HepG2 (cell line): Measurements from ENCODE around the gene OPN3. TPM values are rescaled to one million over a fixed set of nuclear protein-coding genes. Genes with fewer than 3 reads are reported as not detected.

Experiments
- CEBPG ChIP-seq: IDR thresholded peaks from 2 replicates; pipeline ENCODE4 v1.6.1; 2016
- GZF1 ChIP-seq: sonication (generic); formaldehyde crosslinking; IDR thresholded peaks from 2 replicates; pipeline ENCODE4 v1.5.1; 2020; ENCODE audit warnings: mild to moderate bottlenecking, missing genetic modification reagents
- KAT7 ChIP-seq: IDR thresholded peaks from 2 replicates; pipeline ENCODE4 v1.6.1; 2018; ENCODE audit warnings: borderline replicate concordance, missing compliant biosample characterization
- MATR3 ChIP-seq: sonication (generic); formaldehyde crosslinking; IDR thresholded peaks from 2 replicates; pipeline ENCODE4 v1.4.0; 2020; ENCODE audit warnings: missing genetic modification reagents
- MED8 ChIP-seq: sonication (generic); formaldehyde crosslinking; IDR thresholded peaks from 2 replicates; pipeline ENCODE4 v1.8.1; 2023; ENCODE audit warnings: mild to moderate bottlenecking, missing genetic modification reagents; ENCODE audit not compliant: insufficient replicate concordance
- MXI1 ChIP-seq: IDR thresholded peaks from 3 replicates; pipeline ENCODE4 v1.6.1; 2012; ENCODE audit warnings: low read depth, low read length, inconsistent platforms, borderline replicate concordance
- SAP130 ChIP-seq: IDR thresholded peaks from 2 replicates; pipeline ENCODE4 v1.6.1; 2016; ENCODE audit warnings: low read depth
- SRF ChIP-seq: IDR thresholded peaks from 2 replicates; pipeline ENCODE4 v1.6.1; 2011; ENCODE audit warnings: mild to moderate bottlenecking, low read depth, low read length, moderate library complexity
- SRSF1 ChIP-seq: fragments of 200-400 bp; formaldehyde crosslinking; optimal IDR thresholded peaks from 2 replicates; pipeline ENCODE3; 2017; ENCODE audit warnings: mild to moderate bottlenecking, low read depth, low read length, moderate library complexity
- YY1 ChIP-seq: IDR thresholded peaks from 2 replicates; pipeline ENCODE4 v1.6.1; 2011; ENCODE audit warnings: low read length, low read depth, moderate library complexity, mild to moderate bottlenecking; ENCODE audit not compliant: insufficient read depth, insufficient replicate concordance
- ZBTB20 ChIP-seq: sonication (generic); formaldehyde crosslinking; IDR thresholded peaks from 2 replicates; pipeline ENCODE4 v1.8.1; 2023; ENCODE audit warnings: missing genetic modification reagents, low read depth, mild to moderate bottlenecking, borderline replicate concordance
- ZKSCAN5 ChIP-seq: sonication (generic); formaldehyde crosslinking; IDR thresholded peaks from 2 replicates; pipeline ENCODE4 v1.5.1; 2020; ENCODE audit warnings: mild to moderate bottlenecking, missing genetic modification reagents
- ZNF205 ChIP-seq: IDR thresholded peaks from 2 replicates; pipeline ENCODE4 v1.6.1; 2018; ENCODE audit warnings: missing biosample characterization, missing genetic modification reagents
- ZNF234 ChIP-seq: sonication (generic); formaldehyde crosslinking; conservative IDR thresholded peaks from 2 replicates; pipeline ENCODE4 v1.5.1; 2020; ENCODE audit warnings: mild to moderate bottlenecking, missing genetic modification reagents
- ZNF264 ChIP-seq: sonication (generic); formaldehyde crosslinking; IDR thresholded peaks from 2 replicates; pipeline ENCODE4 v1.4.0; 2020; ENCODE audit warnings: missing genetic modification reagents
- ZNF337 ChIP-seq: sonication (generic); formaldehyde crosslinking; IDR thresholded peaks from 2 replicates; pipeline ENCODE4 v1.5.1; 2020; ENCODE audit warnings: missing genetic modification reagents, low read depth, mild to moderate bottlenecking, borderline replicate concordance
- ZNF33B ChIP-seq: sonication (generic); formaldehyde crosslinking; IDR thresholded peaks from 2 replicates; pipeline ENCODE4 v1.5.1; 2020; ENCODE audit warnings: mild to moderate bottlenecking, missing genetic modification reagents
- ZNF543 ChIP-seq: sonication (generic); formaldehyde crosslinking; IDR thresholded peaks from 2 replicates; pipeline ENCODE4 v1.4.0; 2020; ENCODE audit warnings: mild to moderate bottlenecking, missing genetic modification reagents
- ZNF766 ChIP-seq: sonication (generic); formaldehyde crosslinking; IDR thresholded peaks from 2 replicates; pipeline ENCODE4 v1.5.0; 2020; ENCODE audit warnings: missing genetic modification reagents, borderline replicate concordance
- ZNF782 ChIP-seq: sonication (generic); formaldehyde crosslinking; IDR thresholded peaks from 2 replicates; pipeline ENCODE4 v1.4.0; 2020; ENCODE audit warnings: missing genetic modification reagents, mild to moderate bottlenecking, borderline replicate concordance
- polyA plus RNA-seq, 8 experiments: library from polyadenylated mRNA; depleted of rRNA in 3 of 8; stranded (reverse) in 7 of 8; unstranded in 1 of 8; fragments of >200 nt; fragmentation: Illumina TruSeq in 4 of 8; extraction: Trizol in 4 of 8; gene quantifications; 2 replicates each; pipeline versions ENCODE4 v1.2.1 to v1.2.3, GENCODE V29; 2011 to 2016; ENCODE audit warnings: low read depth in 4 of 8, missing spikeins in 1 of 8, mixed read lengths in 1 of 8; ENCODE audit not compliant: insufficient read depth in 1 of 8
- total RNA-seq, 5 experiments: library from RNA; depleted of rRNA; stranded (reverse); fragments of >200 nt; fragmentation: Illumina TruSeq; extraction: Trizol; gene quantifications; 2 replicates each; pipeline ENCODE4 v1.2.3, GENCODE V29; 2016; ENCODE audit warnings: low read depth in 1 of 5
- TF ChIP-seq, protein P1 (sequence below), 2 experiments: sonication (generic) in 1 of 2; formaldehyde crosslinking in 1 of 2; IDR thresholded peaks; 2 replicates each; pipeline versions ENCODE4 v1.4.0 to v1.6.1; 2018 to 2020; ENCODE audit warnings: missing genetic modification reagents in 2 of 2, borderline replicate concordance in 1 of 2, low read depth in 1 of 2, mild to moderate bottlenecking in 1 of 2, missing biosample characterization in 1 of 2
- TF ChIP-seq, protein P2 (sequence below): sonication (generic); formaldehyde crosslinking; IDR thresholded peaks from 2 replicates; pipeline ENCODE4 v1.4.0; 2020; ENCODE audit warnings: mild to moderate bottlenecking, missing genetic modification reagents, borderline replicate concordance
- TF ChIP-seq, protein P3 (sequence below): sonication (generic); formaldehyde crosslinking; conservative IDR thresholded peaks from 2 replicates; pipeline ENCODE4 v1.4.0; 2020; ENCODE audit warnings: missing genetic modification reagents
- TF ChIP-seq, protein P4 (sequence below): sonication (generic); formaldehyde crosslinking; IDR thresholded peaks from 2 replicates; pipeline ENCODE4 v1.8.1; 2023; ENCODE audit warnings: mild to moderate bottlenecking, missing genetic modification reagents

OPN3 gene
- total and polyA plus RNA-seq, 2 of the 13 experiments (the other 11 are each of a cell fraction or from before 2014, with no cell fraction given), result 17.4 to 23.0 TPM

DNA sequence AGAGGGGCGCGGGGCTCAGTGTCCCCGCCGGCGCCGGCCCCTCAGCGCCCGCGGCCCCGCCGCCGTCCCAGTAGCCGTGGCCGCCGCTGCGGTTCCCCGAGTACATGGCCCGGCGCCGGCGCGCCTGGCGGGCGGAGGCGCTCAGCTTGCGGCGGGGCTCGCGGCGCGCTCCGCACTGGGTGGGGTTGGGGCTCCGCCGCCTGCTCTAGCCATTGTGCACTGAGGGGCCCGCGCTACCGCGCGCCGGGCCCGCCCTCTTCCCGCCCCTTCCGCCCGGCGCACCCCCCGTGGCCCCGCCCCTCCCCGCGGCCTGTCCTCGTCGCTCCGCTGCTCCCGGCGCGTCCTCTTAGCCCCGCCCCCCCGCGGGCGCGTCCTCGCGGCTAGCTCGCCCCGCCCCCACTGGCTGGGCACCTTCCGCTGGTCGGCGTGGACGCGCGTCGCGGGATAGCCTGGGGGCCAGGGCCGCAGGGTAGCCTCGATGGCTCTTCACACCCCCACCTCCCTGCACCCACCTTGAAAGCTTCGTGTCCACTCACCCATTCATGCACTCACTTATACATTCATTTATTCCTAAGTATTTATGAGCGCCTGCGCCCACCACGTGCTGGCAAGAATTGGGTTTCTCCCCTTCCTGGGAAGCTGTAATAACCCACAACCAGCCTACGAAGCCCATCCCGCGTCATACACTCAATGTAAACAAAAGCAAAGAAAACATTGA is at the start of gene OPN3, which contains the start of gene CHML (continued):
- TF ChIP-seq ZNF766 (CRISPR knock-in tag), result 0 out of 2 replicates have a peak, but pooled peaks have one; percentile 27
- no peak for TF ChIP-seq MATR3 (CRISPR knock-in tag)
- no peak for TF ChIP-seq ZNF782
- TF ChIP-seq, protein P1, sequence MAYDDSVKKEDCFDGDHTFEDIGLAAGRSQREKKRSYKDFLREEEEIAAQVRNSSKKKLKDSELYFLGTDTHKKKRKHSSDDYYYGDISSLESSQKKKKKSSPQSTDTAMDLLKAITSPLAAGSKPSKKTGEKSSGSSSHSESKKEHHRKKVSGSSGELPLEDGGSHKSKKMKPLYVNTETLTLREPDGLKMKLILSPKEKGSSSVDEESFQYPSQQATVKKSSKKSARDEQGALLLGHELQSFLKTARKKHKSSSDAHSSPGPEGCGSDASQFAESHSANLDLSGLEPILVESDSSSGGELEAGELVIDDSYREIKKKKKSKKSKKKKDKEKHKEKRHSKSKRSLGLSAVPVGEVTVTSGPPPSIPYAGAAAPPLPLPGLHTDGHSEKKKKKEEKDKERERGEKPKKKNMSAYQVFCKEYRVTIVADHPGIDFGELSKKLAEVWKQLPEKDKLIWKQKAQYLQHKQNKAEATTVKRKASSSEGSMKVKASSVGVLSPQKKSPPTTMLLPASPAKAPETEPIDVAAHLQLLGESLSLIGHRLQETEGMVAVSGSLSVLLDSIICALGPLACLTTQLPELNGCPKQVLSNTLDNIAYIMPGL (CRISPR knock-in tag; IDR thresholded peaks at IDR 0.05; ENCODE audit: borderline replicate concordance in 1 of 2, low read depth in 1 of 2), result no peak; a peak in 1 of 4 replicates
- TF ChIP-seq YY1, result peak; percentile 79
- peak; percentile 65; the same call in 1 of the 2 replicates for TF ChIP-seq ZNF234
- no peak for TF ChIP-seq KAT7 (CRISPR knock-in tag)
- no peak for TF ChIP-seq GZF1 (CRISPR knock-in tag)
- TF ChIP-seq, protein P2, sequence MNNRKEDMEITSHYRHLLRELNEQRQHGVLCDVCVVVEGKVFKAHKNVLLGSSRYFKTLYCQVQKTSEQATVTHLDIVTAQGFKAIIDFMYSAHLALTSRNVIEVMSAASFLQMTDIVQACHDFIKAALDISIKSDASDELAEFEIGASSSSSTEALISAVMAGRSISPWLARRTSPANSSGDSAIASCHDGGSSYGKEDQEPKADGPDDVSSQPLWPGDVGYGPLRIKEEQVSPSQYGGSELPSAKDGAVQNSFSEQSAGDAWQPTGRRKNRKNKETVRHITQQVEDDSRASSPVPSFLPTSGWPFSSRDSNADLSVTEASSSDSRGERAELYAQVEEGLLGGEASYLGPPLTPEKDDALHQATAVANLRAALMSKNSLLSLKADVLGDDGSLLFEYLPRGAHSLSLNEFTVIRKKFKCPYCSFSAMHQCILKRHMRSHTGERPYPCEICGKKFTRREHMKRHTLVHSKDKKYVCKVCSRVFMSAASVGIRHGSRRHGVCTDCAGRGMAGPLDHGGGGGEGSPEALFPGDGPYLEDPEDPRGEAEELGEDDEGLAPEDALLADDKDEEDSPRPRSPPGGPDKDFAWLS (CRISPR knock-in tag), result no peak
- no peak for TF ChIP-seq SRSF1
- TF ChIP-seq, protein P3, sequence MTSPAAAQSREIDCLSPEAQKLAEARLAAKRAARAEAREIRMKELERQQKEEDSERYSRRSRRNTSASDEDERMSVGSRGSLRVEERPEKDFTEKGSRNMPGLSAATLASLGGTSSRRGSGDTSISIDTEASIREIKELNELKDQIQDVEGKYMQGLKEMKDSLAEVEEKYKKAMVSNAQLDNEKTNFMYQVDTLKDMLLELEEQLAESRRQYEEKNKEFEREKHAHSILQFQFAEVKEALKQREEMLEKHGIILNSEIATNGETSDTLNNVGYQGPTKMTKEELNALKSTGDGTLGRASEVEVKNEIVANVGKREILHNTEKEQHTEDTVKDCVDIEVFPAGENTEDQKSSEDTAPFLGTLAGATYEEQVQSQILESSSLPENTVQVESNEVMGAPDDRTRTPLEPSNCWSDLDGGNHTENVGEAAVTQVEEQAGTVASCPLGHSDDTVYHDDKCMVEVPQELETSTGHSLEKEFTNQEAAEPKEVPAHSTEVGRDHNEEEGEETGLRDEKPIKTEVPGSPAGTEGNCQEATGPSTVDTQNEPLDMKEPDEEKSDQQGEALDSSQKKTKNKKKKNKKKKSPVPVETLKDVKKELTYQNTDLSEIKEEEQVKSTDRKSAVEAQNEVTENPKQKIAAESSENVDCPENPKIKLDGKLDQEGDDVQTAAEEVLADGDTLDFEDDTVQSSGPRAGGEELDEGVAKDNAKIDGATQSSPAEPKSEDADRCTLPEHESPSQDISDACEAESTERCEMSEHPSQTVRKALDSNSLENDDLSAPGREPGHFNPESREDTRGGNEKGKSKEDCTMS (CRISPR knock-in tag), result no peak
- TF ChIP-seq MXI1, result peak; percentile 9; the same call in 1 of the 3 replicates
- TF ChIP-seq CEBPG (CRISPR knock-in tag), result no peak
- no peak for TF ChIP-seq SRF
- TF ChIP-seq MED8 (CRISPR knock-in tag), result no peak
- TF ChIP-seq, protein P4, sequence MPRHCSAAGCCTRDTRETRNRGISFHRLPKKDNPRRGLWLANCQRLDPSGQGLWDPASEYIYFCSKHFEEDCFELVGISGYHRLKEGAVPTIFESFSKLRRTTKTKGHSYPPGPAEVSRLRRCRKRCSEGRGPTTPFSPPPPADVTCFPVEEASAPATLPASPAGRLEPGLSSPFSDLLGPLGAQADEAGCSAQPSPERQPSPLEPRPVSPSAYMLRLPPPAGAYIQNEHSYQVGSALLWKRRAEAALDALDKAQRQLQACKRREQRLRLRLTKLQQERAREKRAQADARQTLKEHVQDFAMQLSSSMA (CRISPR knock-in tag), result no peak
- no peak for TF ChIP-seq ZKSCAN5 (CRISPR knock-in tag)
- no peak for TF ChIP-seq ZNF337
- TF ChIP-seq ZBTB20 (CRISPR knock-in tag), result no peak
- no peak for TF ChIP-seq ZNF205 (CRISPR knock-in tag)
- TF ChIP-seq ZNF543, result no peak
- peak; percentile 45 for TF ChIP-seq SAP130 (CRISPR knock-in tag)
- TF ChIP-seq ZNF33B (CRISPR knock-in tag), result no peak
- peak; percentile 47; the same call in 1 of the 2 replicates for TF ChIP-seq ZNF264
